Measurements from ENCODE around the gene POC1A.

GRCh38 chr3:52195291-52195597 lies 41.0 kb upstream of the POC1A start:
- TF ChIP-seq ASH2L (IDR thresholded peaks at IDR 0.05; ENCODE audit: low read length): no peak
- TF ChIP-seq POLR2A (IDR thresholded peaks at IDR 0.05; ENCODE audit: control extremely low read depth in 1 of 2, low read depth in 2 of 2, low read length in 2 of 2): no peak
- no peak for TF ChIP-seq SRF (IDR thresholded peaks at IDR 0.05; ENCODE audit: low read depth, low read length)
- no peak for TF ChIP-seq HDAC2 (IDR thresholded peaks at IDR 0.05; ENCODE audit: borderline replicate concordance in 1 of 2, low read depth in 2 of 2, low read length in 2 of 2)
- TF ChIP-seq, protein P1, sequence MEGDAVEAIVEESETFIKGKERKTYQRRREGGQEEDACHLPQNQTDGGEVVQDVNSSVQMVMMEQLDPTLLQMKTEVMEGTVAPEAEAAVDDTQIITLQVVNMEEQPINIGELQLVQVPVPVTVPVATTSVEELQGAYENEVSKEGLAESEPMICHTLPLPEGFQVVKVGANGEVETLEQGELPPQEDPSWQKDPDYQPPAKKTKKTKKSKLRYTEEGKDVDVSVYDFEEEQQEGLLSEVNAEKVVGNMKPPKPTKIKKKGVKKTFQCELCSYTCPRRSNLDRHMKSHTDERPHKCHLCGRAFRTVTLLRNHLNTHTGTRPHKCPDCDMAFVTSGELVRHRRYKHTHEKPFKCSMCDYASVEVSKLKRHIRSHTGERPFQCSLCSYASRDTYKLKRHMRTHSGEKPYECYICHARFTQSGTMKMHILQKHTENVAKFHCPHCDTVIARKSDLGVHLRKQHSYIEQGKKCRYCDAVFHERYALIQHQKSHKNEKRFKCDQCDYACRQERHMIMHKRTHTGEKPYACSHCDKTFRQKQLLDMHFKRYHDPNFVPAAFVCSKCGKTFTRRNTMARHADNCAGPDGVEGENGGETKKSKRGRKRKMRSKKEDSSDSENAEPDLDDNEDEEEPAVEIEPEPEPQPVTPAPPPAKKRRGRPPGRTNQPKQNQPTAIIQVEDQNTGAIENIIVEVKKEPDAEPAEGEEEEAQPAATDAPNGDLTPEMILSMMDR (IDR thresholded peaks at IDR 0.05; ENCODE audit: control extremely low read depth in 1 of 3, insufficient read depth in 1 of 3, low read depth in 1 of 3, low read length in 3 of 3): no peak
- no peak for TF ChIP-seq YY1 (IDR thresholded peaks at IDR 0.05; ENCODE audit: low read depth, low read length)
- TF ChIP-seq, protein P2, sequence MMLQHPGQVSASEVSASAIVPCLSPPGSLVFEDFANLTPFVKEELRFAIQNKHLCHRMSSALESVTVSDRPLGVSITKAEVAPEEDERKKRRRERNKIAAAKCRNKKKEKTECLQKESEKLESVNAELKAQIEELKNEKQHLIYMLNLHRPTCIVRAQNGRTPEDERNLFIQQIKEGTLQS (IDR thresholded peaks at IDR 0.05; ENCODE audit: insufficient read depth, low read depth, low read length): no peak
- TF ChIP-seq USF2 (IDR thresholded peaks at IDR 0.05; ENCODE audit: low read length): no peak
- no peak for TF ChIP-seq TAF1 (IDR thresholded peaks at IDR 0.05; ENCODE audit: low read depth, low read length)
- no peak for TF ChIP-seq RNF2 (IDR thresholded peaks at IDR 0.05; ENCODE audit: borderline replicate concordance, low read depth, low read length, missing control alignments, poor library complexity, severe bottlenecking)
- TF ChIP-seq MAFK (IDR thresholded peaks at IDR 0.05; ENCODE audit: low read depth, low read length): no peak
- TF ChIP-seq EZH2 (IDR thresholded peaks at IDR 0.05; ENCODE audit: low read depth, low read length, severe bottlenecking): no peak

Measured in H1 (cell line).